ENCODE measurements around the gene PIK3C2B.
"Not testable (repeated sequence)": the region's sequence is repeated elsewhere in the genome, so short reads cannot be mapped to it uniquely, and the experiment has no call there.

PIK3C2B gene

DNA sequence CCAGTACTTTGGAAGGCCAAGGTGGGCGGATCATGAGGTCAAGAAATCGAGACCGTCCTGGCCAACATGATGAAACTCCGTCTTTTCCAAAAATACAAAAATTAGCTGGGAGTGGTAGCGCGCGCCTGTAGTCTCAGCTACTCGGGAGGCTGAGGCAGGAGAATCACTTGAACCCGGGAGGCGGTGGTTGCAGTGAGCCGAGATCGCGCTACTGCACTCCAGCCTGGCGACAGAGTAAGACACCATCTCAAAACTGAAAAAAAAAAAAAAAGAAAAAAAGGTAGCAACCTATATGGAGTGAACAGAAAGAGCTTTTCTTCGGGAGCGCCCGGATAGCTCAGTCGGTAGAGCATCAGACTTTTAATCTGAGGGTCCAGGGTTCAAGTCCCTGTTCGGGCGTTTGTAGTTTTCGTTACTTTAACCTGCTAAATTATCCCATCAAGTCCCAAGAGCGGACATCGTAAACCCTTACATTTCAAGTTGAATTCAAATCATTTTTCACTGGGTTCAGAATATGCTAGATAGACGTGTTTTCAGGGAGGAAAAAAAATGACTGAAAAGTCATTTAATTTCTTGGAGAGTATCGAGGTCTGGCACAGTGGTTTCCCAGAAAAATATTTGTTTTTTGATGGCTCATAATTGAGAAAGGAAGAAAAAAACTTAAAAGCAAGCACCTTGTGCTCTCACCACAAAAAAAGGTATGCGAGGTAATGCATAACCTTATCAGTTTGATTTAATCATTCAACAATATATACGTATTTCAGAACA lies 11.8 kb upstream of the PIK3C2B start:
- peak; percentile 50 to 78 for DNase-seq (ENCODE audit: low read depth in 2 of 2)

GRCh38 chr1:204505674-204506200 lies 11.1 kb upstream of the PIK3C2B start:
- DNase-seq (ENCODE audit: low read depth in 2 of 2) = no peak

DNA sequence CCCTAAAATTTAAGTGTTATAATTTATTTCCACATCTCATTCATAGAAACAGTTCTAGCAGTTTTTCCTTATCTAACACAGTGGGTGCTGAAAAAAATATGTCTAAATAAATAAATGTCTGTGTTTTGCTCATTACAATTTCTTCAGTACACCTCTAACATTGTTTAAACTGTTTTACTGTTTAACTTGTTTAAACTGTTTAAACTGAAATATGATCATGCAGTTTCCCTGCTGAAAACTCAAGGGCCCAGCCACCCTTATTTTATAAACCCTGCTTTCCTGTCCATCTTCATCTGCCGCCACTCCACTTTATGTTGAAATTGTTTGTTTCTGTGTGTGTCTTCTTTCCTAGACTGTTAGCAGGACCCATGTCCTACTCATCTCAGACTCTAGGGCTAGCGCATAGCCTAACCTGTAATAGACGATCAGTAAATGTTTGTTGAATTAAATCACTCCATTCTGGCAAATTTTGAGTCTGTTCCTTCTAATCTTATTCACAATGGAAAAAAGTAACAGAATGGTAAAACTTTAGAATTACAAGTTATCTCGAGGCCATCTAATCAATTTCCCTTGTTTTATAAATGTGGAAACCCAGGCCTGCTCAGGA lies 9.4 kb upstream of the PIK3C2B start:
- DNase-seq (ENCODE audit: low read depth in 2 of 2) = no peak

DNA sequence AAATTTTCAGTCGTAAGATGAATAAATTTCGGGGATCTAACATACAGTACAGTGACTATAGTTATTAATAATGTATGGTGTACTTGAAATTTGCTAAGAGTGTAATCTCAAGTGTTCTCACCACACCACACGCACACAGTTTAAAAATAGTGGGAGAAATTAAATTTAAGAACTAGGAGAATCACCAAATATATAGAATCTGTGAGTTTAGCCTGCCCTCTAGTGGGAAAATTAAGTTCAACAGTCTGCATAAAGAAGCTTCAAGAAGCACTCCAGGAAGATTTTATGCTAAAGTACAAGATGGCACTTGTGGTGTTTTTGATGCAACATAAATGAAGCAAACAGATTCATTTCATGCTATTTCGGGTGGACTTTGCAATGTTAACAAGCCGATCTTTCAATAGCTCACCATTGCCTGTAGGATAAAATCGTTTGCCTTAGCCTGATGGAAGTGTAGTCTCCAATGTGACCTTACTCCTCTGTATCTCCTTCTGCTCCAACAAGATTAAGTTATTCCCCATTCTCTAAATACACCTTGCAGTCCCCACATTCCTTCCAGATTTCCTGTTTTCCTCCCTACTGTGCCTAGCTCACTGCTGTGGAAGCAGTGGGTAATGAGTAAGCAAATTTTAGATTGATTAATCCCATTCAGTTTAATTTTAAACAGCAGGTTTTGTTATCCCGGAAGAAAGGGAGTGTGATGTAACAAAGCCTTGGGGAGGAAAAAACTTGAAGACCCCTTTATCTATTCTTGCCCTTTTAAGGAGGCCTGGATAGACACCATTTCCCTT lies 8.7 kb upstream of the PIK3C2B start:
- DNase-seq (ENCODE audit: low read depth in 2 of 2) = peak in 1 of 2 donors; percentile 43

DNA sequence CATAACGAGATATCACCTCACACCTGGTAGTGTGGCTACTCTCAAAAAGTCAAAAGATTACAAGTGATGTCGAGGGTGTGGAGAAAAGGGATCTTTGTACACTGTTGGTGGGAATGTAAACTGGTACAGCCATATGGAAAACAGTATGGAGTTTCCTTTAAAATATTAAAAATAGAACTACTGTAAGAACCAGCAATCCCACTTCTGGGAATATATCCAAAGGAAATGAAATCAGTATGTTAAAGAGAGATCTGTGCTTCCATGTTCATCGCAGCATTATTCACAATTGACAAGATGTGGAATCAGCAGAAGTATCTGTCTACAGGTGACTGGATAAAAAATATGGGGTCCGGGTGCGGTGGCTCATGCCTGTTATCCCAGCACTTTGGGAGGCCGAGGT lies 7.6 kb upstream of the PIK3C2B start:
- DNase-seq (ENCODE audit: low read depth in 2 of 2) = no peak

DNA sequence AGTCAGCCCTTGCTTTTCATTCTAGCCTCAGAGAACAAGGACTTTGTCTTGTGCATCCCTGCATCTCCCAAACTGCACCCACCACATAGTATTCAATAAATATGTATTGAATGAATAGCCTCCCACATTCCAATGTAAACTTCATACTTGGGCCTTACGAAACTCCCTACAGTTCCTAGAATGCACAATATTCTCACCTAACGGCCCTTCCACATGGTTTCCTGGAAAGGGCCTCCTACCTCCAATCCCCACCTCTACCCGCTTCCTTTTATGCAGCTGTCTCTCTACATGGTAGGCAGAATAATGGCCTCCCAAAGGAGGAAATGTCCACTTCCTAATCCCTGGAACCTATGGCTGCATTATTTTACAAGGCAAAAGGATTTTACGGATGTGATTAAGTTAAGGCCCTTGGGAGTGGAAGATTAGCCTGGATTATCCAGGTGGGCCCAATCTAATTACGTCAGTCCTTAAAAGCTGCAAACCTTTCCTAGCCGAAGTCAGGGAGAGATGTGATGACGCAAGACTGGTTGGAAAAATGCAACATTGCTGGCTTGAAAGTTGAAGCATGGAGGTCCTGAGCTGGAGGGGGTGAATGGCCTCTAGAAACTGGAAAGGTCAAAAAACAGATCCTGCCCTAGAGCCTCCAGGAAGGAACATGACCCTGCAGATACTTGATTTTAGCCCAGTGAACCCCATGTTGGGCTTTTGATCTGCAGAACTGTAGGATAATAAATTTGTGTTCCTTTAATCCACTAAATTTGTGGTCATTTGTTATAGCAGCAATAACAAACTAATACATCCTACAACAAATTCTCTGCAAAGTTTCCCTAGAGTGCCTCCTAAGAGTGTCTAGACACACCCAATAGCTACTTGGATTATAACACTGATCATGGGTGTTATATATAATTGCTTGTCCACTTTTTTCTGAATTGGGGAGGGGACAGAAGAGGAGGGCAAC lies 5.2 kb upstream of the PIK3C2B start:
- no peak for DNase-seq (ENCODE audit: low read depth in 2 of 2)

DNA sequence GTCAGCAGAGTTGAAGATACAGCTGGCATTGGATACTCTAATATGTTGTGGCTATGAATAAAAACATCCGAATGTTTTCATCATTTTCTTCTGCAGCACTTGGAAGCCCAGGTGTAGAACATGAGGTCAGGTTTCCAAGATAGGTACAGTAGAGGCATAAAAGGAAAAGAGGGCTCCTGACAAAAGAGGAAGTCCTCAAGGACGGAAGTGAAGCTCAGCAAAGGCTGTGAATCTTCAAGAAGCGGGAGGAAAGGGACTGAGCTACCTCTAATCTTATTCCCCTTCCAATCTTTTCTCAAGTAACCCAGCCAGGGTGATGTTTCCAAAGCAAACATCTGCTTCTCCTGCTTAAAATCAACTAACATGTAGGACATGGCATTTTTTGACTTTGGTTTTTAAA lies 4.4 kb upstream of the PIK3C2B start:
- DNase-seq (ENCODE audit: low read depth in 2 of 2) = no peak

GRCh38 chr1:204495777-204496176 lies 1.2 kb upstream of the PIK3C2B start:
- no peak for DNase-seq (ENCODE audit: low read depth in 2 of 2)

DNA sequence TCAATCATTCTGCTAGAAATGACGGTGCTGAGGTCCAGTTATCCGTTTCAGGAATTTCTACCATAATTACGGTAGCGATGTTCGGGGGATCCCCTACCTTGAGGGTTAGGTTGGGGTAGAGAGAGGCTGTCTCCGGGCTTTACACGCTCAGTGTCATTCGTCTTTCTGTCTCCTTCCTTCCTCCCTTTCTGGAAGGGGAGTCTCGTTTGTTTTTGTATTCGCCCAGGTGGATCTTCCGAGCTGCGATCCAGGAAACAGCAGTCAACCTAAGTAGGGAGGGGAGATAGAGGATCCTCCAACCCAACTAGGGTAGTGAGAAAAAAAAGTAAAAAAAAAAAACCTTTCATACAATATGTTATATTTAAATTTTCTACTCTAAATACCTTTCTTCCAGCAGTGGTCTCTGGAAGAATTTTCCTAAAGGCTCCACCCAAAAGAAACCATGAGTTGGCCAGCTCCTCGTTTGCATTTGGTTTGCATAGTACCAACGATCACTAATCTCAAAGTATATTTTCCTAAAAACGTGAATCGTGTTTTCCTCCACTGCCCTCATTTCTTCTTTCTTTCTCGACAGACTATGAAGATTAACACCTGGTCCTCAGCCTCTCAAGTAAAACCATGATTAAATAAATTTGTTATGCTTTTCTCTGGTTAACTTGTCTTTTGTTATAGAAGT lies 611 bp upstream of the PIK3C2B start:
- DNase-seq (ENCODE audit: low read depth in 2 of 2) = no peak

DNA sequence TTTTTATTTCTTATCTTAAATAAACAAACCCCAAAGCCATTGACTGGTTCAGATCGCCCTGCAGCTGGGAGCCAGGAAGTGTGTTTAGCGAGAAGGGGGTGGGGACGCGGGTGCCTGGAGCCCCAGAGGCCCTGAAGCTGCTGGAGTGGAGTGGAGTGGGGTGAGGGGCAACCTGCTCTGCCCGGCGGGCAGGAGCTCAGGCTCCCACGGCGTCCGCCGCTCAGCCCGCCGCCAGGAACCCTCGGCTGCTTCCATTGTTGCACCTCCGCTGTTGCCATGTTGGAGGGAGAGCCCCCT lies 673 bp downstream of the PIK3C2B start:
- peak; percentile 23 to 35 for DNase-seq (ENCODE audit: low read depth in 2 of 2)

DNA sequence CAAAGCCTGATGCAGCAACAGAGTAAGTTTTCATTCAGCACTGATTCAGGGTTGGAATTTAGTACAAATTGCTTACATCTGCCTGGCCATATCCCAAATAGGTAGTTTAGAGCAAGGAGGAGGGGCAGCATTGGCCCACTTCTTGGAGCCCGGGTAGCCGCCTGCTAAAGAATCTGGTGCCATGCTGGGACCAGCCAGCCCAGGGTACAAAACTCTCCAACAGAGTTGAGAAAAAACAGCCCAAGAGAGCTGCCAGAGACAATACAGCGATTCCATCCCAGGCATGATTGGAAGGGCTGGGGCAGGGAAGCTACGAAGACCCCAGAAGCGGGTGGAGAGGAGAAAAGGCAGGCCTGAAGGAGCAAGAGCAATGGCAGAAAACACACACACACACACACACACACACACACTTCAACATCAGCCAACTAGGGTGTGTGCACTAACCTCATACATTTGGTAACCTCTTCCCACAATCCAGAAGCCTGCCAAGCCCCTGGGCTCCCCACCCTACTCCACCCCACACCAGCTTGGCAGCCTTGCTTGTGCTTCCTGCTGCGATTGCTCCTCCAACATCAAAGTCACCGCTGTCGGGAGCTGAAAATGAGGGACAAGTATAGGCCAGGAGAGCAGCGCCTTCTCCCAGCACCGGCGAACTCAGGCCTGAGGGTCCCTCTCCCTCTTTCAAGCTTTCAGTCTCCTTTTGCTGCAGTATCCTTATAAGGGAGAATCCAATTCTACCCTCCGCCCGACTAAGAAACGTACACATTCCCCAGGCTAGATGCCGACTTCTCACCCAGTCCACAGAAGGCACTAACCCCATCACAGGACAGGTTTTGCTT lies 1.2 kb downstream of the PIK3C2B start:
- DNase-seq (ENCODE audit: low read depth in 2 of 2) = no peak

DNA sequence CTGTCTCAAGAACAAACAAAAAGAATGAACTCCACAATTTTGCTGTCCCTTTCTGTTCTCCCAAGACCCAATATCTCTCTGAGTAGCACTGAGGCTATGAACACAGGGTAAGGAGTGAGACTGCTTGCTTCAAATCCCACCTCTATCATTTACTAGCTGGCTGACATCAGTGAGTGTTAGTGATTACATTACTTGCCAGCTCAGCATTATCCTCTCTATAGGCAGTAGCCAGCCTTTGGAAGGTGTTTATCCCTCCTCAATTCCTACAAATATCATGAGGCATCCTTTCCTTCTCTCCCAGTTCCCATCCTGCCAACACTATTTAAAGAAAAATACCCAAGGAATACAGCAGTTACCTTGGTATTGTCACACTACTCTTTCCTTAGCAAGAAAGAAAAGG lies 3.0 kb downstream of the PIK3C2B start:
- no peak for DNase-seq (ENCODE audit: low read depth in 2 of 2)

DNA sequence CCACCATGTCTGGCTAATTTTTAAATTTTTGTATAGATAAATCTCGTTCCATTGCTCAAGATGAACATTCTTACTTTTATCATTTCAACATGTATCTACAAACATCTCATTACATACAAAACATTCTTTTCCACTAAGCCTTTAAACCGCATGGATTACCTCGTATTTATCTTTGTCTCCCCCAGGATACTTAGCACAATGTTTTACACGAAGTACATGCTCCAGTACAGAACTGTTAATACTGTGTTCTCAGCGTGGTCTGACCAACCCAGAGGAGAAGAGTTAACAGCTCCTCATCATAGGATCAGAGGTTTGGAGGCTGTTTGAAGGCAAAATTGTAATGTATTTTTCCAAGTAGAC lies 7.4 kb downstream of the PIK3C2B start:
- no peak for DNase-seq (ENCODE audit: low read depth in 2 of 2)

DNA sequence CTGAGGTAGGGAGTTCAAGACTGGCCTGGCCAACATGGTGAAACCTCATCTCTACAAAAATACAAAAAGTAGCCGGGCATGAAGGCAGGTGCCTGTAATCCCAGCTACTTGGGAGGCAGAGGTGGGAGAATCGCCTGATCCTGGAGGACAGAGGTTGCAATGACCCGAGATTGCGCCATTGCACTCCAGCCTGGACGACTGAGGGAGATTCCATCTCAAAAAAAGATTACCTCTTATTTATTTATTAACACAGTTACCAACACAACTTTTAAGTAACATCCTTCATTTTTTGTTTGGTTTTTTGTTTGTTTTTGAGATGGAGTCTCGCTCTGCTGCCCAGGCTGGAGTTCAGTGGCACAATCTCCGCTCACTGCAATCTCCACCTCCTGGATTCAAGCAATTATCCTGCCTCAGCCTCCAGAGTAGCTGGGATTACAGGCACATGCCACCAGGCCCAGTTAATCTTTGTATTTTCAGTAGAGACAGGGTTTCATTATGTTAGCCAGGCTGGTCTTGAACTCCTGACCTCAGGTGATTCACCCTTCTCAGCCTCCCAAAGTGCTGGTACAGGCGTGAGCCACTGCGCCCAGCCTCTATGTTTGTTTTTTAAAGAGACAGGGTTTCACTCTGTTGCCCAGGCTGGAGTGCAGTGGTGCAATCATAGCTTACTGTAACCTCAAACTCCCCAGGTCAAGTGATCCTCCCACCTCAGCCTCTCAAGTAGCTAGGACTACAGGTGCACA lies 7.9 kb downstream of the PIK3C2B start:
- not testable (repeated sequence) for DNase-seq (ENCODE audit: low read depth in 2 of 2)

DNA sequence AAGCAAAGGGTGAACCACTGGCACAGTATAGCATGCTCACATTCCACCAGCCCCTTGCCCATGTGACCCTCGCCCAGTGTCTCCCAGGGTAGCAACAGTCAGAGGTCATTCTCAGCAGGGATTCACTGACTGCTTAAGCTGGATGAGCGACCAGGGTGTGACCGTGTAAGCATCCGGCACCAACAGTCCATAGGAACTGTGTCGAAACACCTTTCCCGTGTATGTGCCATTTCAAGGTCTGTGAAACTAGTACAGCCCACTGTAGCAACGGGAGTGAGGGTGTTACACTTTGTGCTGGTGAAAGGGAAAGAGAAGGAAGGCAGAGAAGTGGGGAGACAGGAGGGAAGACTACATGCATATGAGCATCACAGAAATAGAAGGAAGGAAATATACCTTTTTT lies 10.8 kb downstream of the PIK3C2B start:
- DNase-seq (ENCODE audit: low read depth in 2 of 2) = no peak

DNA sequence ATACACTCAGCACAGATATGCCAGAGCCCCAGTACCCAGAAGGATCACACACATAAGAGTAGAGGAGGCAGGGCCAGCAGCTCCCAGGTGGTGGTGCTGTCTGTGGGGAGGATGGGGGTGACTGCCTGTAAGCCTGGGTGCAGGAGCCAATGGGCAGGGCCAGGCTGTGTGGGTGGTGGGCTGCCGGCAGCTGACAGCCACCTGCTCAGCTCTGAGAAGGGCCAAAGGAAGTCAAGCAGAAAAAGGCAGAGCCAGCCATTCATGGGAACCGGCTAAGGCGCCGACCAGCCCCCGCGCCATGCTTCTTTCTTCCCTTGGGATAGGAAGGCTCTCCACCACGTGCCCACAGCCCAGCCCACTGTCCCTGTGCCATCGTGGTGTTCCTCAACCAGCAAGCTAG lies 14.1 kb downstream of the PIK3C2B start:
- DNase-seq (ENCODE audit: low read depth in 2 of 2) = no peak

DNA sequence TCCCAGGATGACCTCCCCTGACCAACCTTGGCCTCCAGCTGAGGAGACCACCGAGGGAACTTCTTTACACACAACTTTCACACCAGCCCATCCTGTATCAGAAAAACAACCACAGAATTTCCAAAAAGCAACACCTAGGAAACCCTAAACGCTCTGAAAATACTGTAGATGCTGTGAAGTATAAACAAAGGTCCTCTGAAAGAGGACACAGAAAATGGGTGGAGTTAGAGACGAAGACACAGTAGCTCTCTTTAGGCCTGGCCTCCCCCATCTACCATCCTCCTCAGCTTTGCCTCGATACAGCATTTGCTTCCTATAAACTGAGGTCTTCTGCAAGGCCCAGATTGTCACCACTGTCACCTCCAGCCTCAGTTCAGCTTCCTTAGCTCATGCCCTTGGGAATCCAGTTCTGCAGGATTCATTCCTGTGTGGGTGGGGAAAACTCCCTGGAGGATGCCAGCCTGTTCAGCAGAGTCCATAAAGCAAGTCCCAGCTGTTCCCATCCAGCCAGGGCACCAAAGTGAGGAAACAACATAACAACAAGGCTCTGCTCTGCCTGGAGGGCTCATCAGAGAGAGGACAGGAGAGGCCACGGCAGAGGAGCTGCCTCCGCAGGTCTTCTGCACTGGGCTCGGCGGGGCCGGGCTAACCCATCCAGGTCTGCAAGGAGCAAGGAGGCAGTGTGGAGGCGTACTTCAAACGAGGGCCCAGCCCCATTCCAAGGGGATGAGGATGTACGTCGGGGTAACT lies 15.0 kb downstream of the PIK3C2B start:
- no peak for DNase-seq (ENCODE audit: low read depth in 2 of 2)

GRCh38 chr1:204478921-204479320 lies 15.7 kb downstream of the PIK3C2B start:
- DNase-seq (ENCODE audit: low read depth in 2 of 2) = no peak
